ENCODE data around the gene SCTR.

SCTR gene

DNA sequence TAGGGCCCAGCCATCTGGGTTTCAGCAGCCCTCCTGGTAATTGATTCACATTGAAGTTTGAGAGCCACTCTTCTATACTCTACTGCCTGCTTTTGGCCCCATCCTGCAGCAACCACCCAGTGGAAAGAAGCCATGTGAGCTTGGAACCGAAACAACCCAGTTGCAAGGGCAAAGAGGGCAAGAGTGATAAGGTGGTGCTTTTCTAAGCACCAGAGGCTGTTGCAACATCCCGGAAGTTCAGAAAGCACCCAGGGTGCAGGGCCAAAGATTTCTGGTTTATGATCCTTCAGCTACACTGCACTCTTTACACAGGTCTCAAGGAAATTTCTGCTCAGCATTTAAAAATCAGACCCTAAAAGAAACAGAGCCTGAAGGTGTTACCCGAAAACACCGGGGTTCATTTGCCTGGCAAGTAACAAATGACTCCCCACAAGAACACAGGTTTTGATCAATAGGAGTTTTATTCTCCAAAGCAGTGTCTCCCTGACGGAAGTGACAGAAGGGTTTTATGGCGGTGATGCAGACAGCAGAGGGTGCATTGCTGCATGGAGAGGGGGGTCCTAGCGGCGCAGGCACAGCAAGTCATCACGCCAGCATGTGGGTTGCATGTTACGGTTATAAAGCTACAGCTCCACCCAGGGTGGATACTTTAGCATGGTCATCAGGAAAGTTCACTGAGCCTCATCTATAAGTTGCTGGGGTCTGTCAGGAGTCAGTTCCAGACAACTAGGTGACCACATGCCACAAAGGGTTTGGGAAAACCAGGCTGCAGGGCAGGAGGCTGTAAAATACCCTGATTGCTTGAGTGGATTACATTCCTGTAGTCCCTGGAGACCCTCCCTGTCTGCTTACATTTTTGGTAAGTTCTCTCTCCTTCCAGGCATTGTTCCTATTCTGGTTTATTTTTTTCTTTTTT lies 121.4 kb downstream of the SCTR start:
- no peak for DNase-seq

DNA sequence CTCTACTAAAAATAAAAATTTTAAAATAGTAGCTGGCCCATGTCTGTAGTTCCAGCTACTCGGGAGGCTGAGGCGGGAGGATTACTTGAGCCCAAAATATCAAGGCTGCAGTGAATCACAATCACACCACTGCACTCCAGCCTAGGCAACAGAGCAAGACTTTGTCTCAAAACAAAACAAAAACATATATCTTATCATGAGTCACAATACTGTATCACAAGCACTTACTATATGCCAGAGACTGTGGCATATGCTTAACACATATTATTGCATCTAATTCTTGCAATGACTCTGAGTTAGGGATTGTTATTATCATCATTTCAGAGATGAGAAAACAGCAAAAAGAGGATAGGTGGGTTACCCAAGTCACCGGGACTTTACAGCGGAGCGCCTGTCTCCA lies 122.2 kb downstream of the SCTR start:
- no peak for DNase-seq

DNA sequence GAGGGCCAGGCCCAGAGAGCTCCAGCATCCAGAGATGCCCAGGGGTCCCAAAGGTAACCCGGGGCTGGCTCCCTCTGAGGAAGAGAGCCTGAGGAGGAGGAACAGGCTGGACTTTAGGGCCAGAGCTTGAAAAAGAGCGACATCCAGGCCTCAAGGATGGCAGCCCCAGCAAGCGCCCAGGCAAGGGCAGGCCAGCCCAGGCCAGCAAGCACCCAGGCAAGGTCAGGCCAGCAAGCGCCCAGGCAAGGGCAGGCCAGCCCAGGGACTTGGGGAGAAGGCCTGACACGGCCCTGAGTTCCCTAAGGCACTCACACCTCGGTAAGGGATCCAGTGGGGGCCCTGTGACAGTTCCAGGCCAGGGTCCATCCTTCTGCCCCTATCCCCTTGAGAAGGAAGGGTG lies 127.1 kb downstream of the SCTR start:
- DNase-seq: no peak

DNA sequence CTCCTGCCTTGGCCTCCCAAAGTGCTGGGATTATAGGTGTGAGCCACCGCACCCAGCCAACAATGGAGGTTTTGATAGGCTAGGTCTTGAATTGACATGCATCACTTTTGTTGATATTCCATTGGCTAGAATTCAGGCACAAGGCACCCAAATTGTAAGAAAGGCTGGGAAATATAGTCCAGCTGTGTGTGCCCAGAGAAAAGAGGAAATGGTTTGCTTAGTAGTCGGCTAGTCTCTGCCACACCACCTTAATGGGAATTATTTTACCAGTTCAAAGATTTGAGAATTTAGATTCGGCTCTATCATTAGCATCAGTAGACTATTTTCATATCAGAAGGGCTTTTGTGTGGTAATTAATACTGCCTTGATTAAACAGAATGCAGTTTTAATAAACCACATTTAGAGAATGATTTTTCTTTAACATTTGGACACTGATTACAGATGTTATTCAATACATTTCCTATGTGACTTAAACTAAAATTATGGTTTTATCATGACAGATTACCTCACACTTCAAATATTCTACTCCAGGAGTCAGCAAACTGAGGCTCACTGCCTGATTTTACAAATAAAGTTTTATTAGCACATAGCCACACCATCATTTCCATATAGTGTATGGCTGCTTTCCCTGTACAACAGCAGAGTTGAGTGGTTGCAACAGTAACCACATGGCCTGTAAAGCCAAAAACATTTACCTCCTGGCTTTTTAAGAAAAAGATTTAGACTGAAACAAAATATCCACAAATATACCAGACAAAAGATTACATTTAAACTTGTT lies 130.1 kb downstream of the SCTR start:
- no peak for DNase-seq
